ENCODE measurements around the gene LCOR. TPM values are rescaled to one million over a fixed set of nuclear protein-coding genes. Genes with fewer than 3 reads are reported as not detected.

LCOR gene
- total and polyA plus RNA-seq, 2 donors (not counting 1 experiment from before 2014, with no cell fraction given): 15.0 to 15.7 TPM

GRCh38 chr10:96971324-96971723, 139.2 kb downstream of the LCOR start:
- TF ChIP-seq CTCF (conservative IDR thresholded peaks at IDR 0.05 in 1 of 2, IDR thresholded peaks at IDR 0.05 in 1 of 2; ENCODE audit: low read depth in 1 of 2, low read length in 2 of 2) (no peak), EZH2 (IDR thresholded peaks at IDR 0.05; ENCODE audit: low read length, missing control alignments) (no peak)
- H3K27me3 ChIP-seq (ENCODE audit: control insufficient read depth, insufficient read depth, low read length): no peaks in the 10 kb centered on the region
- no peaks in the 10 kb centered on the region for H3K4me1 ChIP-seq (ENCODE audit: control insufficient read depth, extremely low read depth, insufficient read depth, low read length)
- no peaks in the 10 kb centered on the region for H3K79me2 ChIP-seq (ENCODE audit: control insufficient read depth, insufficient read depth, low read length)
- H3K9me3 ChIP-seq (ENCODE audit: control insufficient read depth, insufficient read depth, low read depth, low read length): no peaks in the 10 kb centered on the region
- no peaks in the 10 kb centered on the region for H3K36me3 ChIP-seq (ENCODE audit: control insufficient read depth, insufficient read depth, low read length)
- no peak overlapping the region for H3K4me3 ChIP-seq (replicated peaks in 1 of 4; ENCODE audit: control extremely low read depth in 1 of 4, insufficient read depth in 1 of 4, low read depth in 3 of 4, low read length in 4 of 4)
- no peak overlapping the region for H2AFZ ChIP-seq (ENCODE audit: low read length)
- no peak overlapping the region for H3K9ac ChIP-seq (ENCODE audit: insufficient read depth, low read length)
- H3K27ac ChIP-seq (ENCODE audit: insufficient read depth, low read length): no peak overlapping the region
- no peaks in the 10 kb centered on the region for H4K20me1 ChIP-seq (ENCODE audit: control insufficient read depth, extremely low read depth, insufficient read depth, low read length)
- no peak overlapping the region for H3K4me2 ChIP-seq (ENCODE audit: extremely low read depth, insufficient read depth, low read length)
- DNase-seq (ENCODE audit: low read depth in 2 of 2): no peak

DNA sequence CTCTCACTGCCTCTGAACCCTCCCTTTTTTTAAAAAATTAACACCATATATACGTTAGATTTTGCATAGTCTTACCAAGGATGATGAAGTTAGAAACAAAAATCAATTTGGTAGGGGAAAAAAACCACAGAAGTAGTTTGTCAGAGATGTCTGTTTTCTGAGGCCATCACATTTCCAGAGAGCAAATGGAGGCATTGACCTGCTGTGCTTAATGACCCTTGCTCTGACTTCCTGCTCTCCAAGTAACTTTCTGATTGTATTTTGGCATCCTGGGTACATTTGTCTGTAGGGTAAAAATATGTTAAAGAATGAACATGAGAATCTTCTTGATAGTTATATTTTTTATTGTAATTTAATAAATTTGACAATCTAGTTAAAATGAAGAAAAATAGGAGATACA, 140.2 kb downstream of the LCOR start:
- no peaks in the 10 kb centered on the region for H3K79me2 ChIP-seq (ENCODE audit: control insufficient read depth, insufficient read depth, low read length)
- H3K36me3 ChIP-seq (ENCODE audit: control insufficient read depth, insufficient read depth, low read length): no peaks in the 10 kb centered on the region
- TF ChIP-seq EZH2 (IDR thresholded peaks at IDR 0.05; ENCODE audit: low read length, missing control alignments) (no peak), CTCF (conservative IDR thresholded peaks at IDR 0.05 in 1 of 2, IDR thresholded peaks at IDR 0.05 in 1 of 2; ENCODE audit: low read depth in 1 of 2, low read length in 2 of 2) (no peak)
- H3K9ac ChIP-seq (ENCODE audit: insufficient read depth, low read length): no peak overlapping the region
- H3K4me2 ChIP-seq (ENCODE audit: extremely low read depth, insufficient read depth, low read length): no peak overlapping the region
- H3K4me1 ChIP-seq (ENCODE audit: control insufficient read depth, extremely low read depth, insufficient read depth, low read length): no peaks in the 10 kb centered on the region
- H3K27me3 ChIP-seq (ENCODE audit: control insufficient read depth, insufficient read depth, low read length): no peaks in the 10 kb centered on the region
- H4K20me1 ChIP-seq (ENCODE audit: control insufficient read depth, extremely low read depth, insufficient read depth, low read length): no peaks in the 10 kb centered on the region
- H3K9me3 ChIP-seq (ENCODE audit: control insufficient read depth, insufficient read depth, low read depth, low read length): no peaks in the 10 kb centered on the region
- no peak overlapping the region for H3K4me3 ChIP-seq (replicated peaks in 1 of 4; ENCODE audit: control extremely low read depth in 1 of 4, insufficient read depth in 1 of 4, low read depth in 3 of 4, low read length in 4 of 4)
- no peak for DNase-seq (ENCODE audit: low read depth in 2 of 2)
- no peak overlapping the region for H3K27ac ChIP-seq (ENCODE audit: insufficient read depth, low read length)
- H2AFZ ChIP-seq (ENCODE audit: low read length): no peak overlapping the region

- H3K4me3 ChIP-seq (replicated peaks in 1 of 4; ENCODE audit: control extremely low read depth in 1 of 4, insufficient read depth in 1 of 4, low read depth in 3 of 4, low read length in 4 of 4): no peak overlapping the region
- no peaks in the 10 kb centered on the region for H3K9me3 ChIP-seq (ENCODE audit: control insufficient read depth, insufficient read depth, low read depth, low read length)
- H4K20me1 ChIP-seq (ENCODE audit: control insufficient read depth, extremely low read depth, insufficient read depth, low read length): no peaks in the 10 kb centered on the region
- no peak overlapping the region for H3K4me2 ChIP-seq (ENCODE audit: extremely low read depth, insufficient read depth, low read length)
- H3K27me3 ChIP-seq (ENCODE audit: control insufficient read depth, insufficient read depth, low read length): no peaks in the 10 kb centered on the region
- H3K27ac ChIP-seq (ENCODE audit: insufficient read depth, low read length): no peak overlapping the region
- H3K79me2 ChIP-seq (ENCODE audit: control insufficient read depth, insufficient read depth, low read length): no peaks in the 10 kb centered on the region
- no peak overlapping the region for H2AFZ ChIP-seq (ENCODE audit: low read length)
- H3K4me1 ChIP-seq (ENCODE audit: control insufficient read depth, extremely low read depth, insufficient read depth, low read length): no peaks in the 10 kb centered on the region
- TF ChIP-seq CTCF (conservative IDR thresholded peaks at IDR 0.05 in 1 of 2, IDR thresholded peaks at IDR 0.05 in 1 of 2; ENCODE audit: low read depth in 1 of 2, low read length in 2 of 2) (no peak), EZH2 (IDR thresholded peaks at IDR 0.05; ENCODE audit: low read length, missing control alignments) (no peak)
- DNase-seq (ENCODE audit: low read depth in 2 of 2): peak in 1 of 2 donors; percentile 45
- no peak overlapping the region for H3K9ac ChIP-seq (ENCODE audit: insufficient read depth, low read length)
- no peaks in the 10 kb centered on the region for H3K36me3 ChIP-seq (ENCODE audit: control insufficient read depth, insufficient read depth, low read length)
These were observed 142.0 kb downstream of the LCOR start for GRCh38 chr10:96973809-96974747.

All from fibroblast of lung (primary cell).